HepG2 (cell line): Measurements from ENCODE around the gene TCP11L1. TPM values are rescaled to one million over a fixed set of nuclear protein-coding genes. Genes with fewer than 3 reads are reported as not detected.

ENCODE experiments used
- AHDC1 ChIP-seq: sonication (generic); formaldehyde crosslinking; IDR thresholded peaks from 2 replicates; pipeline ENCODE4 v1.5.1; 2020; ENCODE audit warnings: mild to moderate bottlenecking, missing genetic modification reagents, borderline replicate concordance
- EZH2 ChIP-seq: conservative IDR thresholded peaks from 2 replicates; pipeline ENCODE4 v1.6.1; 2012; ENCODE audit warnings: mild to moderate bottlenecking, low read depth, low read length, moderate library complexity
- FOSL2 ChIP-seq: sonication (generic); formaldehyde crosslinking; IDR thresholded peaks from 2 replicates; pipeline ENCODE4 v1.4.0; 2020; ENCODE audit warnings: missing genetic modification reagents
- KDM4B ChIP-seq: sonication (generic); formaldehyde crosslinking; IDR thresholded peaks from 2 replicates; pipeline ENCODE4 v1.4.0; 2020; ENCODE audit warnings: missing genetic modification reagents
- MAF1 ChIP-seq: sonication (generic); formaldehyde crosslinking; IDR thresholded peaks from 2 replicates; pipeline ENCODE4 v1.5.0; 2020; ENCODE audit warnings: missing genetic modification reagents, borderline replicate concordance
- MBD4 ChIP-seq: IDR thresholded peaks from 2 replicates; pipeline ENCODE4 v1.6.1; 2012; ENCODE audit warnings: low read length, inconsistent platforms, borderline replicate concordance
- NPAS2 ChIP-seq: sonication (generic); formaldehyde crosslinking; IDR thresholded peaks from 2 replicates; pipeline ENCODE4 v1.8.0; 2022; ENCODE audit warnings: mild to moderate bottlenecking, missing genetic modification reagents, borderline replicate concordance
- PAF1 ChIP-seq: IDR thresholded peaks from 2 replicates; pipeline ENCODE4 v1.6.1; 2016; ENCODE audit warnings: missing genetic modification reagents, missing compliant biosample characterization
- PAXIP1 ChIP-seq: sonication (generic); formaldehyde crosslinking; conservative IDR thresholded peaks from 2 replicates; pipeline ENCODE4 v1.4.0; 2020; ENCODE audit warnings: mild to moderate bottlenecking, missing genetic modification reagents, moderate library complexity
- RFX5 ChIP-seq: IDR thresholded peaks from 2 replicates; pipeline ENCODE4 v1.6.1; 2011; ENCODE audit warnings: low read depth, low read length, improper control_type of control experiment
- SNRNP70 ChIP-seq: fragments of 200-400 bp; formaldehyde crosslinking; IDR thresholded peaks from 2 replicates; pipeline ENCODE4 v1.6.1; 2017; ENCODE audit warnings: mild to moderate bottlenecking, low read depth, low read length, moderate library complexity
- SPEN ChIP-seq: sonication (generic); formaldehyde crosslinking; IDR thresholded peaks from 2 replicates; pipeline ENCODE4 v1.5.1; 2020; ENCODE audit warnings: low read depth, mild to moderate bottlenecking, missing genetic modification reagents
- ZC3H4 ChIP-seq: sonication (generic); formaldehyde crosslinking; IDR thresholded peaks from 2 replicates; pipeline ENCODE4 v1.4.0; 2020; ENCODE audit warnings: missing genetic modification reagents, borderline replicate concordance
- ZNF12 ChIP-seq: sonication (generic); formaldehyde crosslinking; IDR thresholded peaks from 2 replicates; pipeline ENCODE4 v1.5.0; 2020; ENCODE audit warnings: missing genetic modification reagents
- ZNF138 ChIP-seq: sonication (generic); formaldehyde crosslinking; IDR thresholded peaks from 2 replicates; pipeline ENCODE4 v1.5.0; 2020; ENCODE audit warnings: mild to moderate bottlenecking, low read depth, missing genetic modification reagents
- ZNF510 ChIP-seq: sonication (generic); formaldehyde crosslinking; IDR thresholded peaks from 2 replicates; pipeline ENCODE4 v1.4.0; 2020; ENCODE audit warnings: low read depth, mild to moderate bottlenecking, missing genetic modification reagents
- ZNF710 ChIP-seq: sonication (generic); formaldehyde crosslinking; IDR thresholded peaks from 2 replicates; pipeline ENCODE4 v1.5.0; 2020; ENCODE audit warnings: mild to moderate bottlenecking, missing genetic modification reagents, borderline replicate concordance
- ZNF777 ChIP-seq: sonication (generic); formaldehyde crosslinking; IDR thresholded peaks from 2 replicates; pipeline ENCODE4 v1.4.0; 2020; ENCODE audit warnings: missing genetic modification reagents
- polyA plus RNA-seq, 8 experiments: library from polyadenylated mRNA; depleted of rRNA in 3 of 8; stranded (reverse) in 7 of 8; unstranded in 1 of 8; fragments of >200 nt; fragmentation: Illumina TruSeq in 4 of 8; extraction: Trizol in 4 of 8; gene quantifications; 2 replicates each; pipeline versions ENCODE4 v1.2.1 to v1.2.3, GENCODE V29; 2011 to 2016; ENCODE audit warnings: low read depth in 4 of 8, missing spikeins in 1 of 8, mixed read lengths in 1 of 8; ENCODE audit not compliant: insufficient read depth in 1 of 8
- total RNA-seq, 5 experiments: library from RNA; depleted of rRNA; stranded (reverse); fragments of >200 nt; fragmentation: Illumina TruSeq; extraction: Trizol; gene quantifications; 2 replicates each; pipeline ENCODE4 v1.2.3, GENCODE V29; 2016; ENCODE audit warnings: low read depth in 1 of 5

Gene TCP11L1
- total and polyA plus RNA-seq, 2 of the 13 experiments (the other 11 are each of a cell fraction or from before 2014, with no cell fraction given) = 7.9 to 10.1 TPM

DNA sequence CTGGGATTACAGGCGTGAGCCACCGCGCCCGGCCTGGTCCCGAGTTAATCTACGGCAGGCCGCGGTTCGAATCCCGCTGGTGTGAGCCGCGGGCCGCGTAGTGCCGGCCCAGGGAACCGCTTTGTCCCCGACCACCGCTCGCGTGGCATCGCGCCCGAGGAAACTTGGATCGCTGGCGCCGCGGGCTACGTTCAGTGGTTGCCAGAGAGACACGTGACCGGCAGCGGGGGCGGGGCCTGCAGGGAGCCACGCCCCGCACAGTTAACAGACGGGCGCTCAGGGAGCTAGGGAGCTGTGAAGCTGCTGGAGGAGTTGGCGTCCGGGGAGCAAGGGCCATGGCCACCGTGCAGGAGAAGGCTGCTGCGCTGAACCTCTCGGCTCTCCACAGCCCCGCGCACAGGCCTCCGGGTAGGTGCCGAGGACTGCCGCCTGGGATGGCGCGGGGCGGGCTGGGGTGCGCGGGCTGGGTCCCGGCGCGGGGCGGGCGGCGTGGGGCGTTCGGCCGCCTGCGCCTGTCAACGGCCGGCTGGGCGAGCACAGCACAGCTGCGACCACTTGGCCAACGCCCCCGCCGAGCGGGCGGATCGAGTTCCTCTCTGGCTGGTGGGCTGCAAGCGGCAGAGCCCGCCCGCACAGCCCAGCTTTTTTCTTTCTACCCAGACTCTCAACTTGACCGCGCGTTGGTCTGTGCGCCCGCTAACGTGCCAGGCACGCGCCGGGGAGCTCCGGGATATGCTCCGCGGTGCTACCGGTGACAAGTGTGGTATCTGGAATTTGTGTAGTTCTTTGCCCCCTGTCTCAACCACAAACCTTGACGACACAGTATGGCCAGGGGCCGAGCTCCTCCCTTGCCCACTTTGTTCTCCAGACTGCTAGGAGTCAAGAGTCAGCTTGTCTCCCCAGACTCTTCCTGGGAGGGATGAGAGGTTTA lies 23.5 kb upstream of the TCP11L1 start, which contains the start of gene DEPDC7 (continued):
- TF ChIP-seq EZH2 (no peak), PAF1 (CRISPR knock-in tag) (no peak), ZNF510 (CRISPR knock-in tag) (no peak), SPEN (peak; percentile 66; the same call in 1 of the 2 replicates), MAF1 (CRISPR knock-in tag) (peak; percentile 50; the same call in 1 of the 2 replicates), FOSL2 (CRISPR knock-in tag) (0 out of 2 replicates have a peak, but pooled peaks have one; percentile 17), ZNF12 (CRISPR knock-in tag) (no peak), MBD4 (no peak), SNRNP70 (no peak), ZNF710 (CRISPR knock-in tag) (peak; percentile 52), ZC3H4 (CRISPR knock-in tag) (no peak), ZNF138 (CRISPR knock-in tag) (peak; percentile 4; the same call in 1 of the 2 replicates), RFX5 (no peak), ZNF777 (peak; percentile 91), NPAS2 (CRISPR knock-in tag) (no peak), KDM4B (CRISPR knock-in tag) (peak; percentile 80; the same call in 1 of the 2 replicates), PAXIP1 (CRISPR knock-in tag) (peak; percentile 33), AHDC1 (CRISPR knock-in tag) (no peak; the same call in 1 of the 2 replicates)
